Activated naive CD4-positive, alpha-beta T cell treated with anti-CD3 and anti-CD28 coated beads, Interleukin-2, amount 10 ng/mL, durations not matched to agents 7 days and 5 days (primary cell): ENCODE data around the gene TMEM69.
"Not testable (repeated sequence)": the region's sequence is repeated elsewhere in the genome, so short reads cannot be mapped to it uniquely, and the experiment has no call there.

Source experiments
- CTCF ChIA-PET: fragments of 350-600 bp; sonication (Branson Sonifier 250); formaldehyde crosslinking; loops from one replicate; lab custom pipeline; 2021; ENCODE audit warnings: antibody characterized with exemption; lab: Charles Lee
- DNase-seq: peaks from one replicate; pipeline ENCODE4 v3.0.0-alpha.2; 2020
- H3K27ac Mint-ChIP-seq: one replicate; pipeline ENCODE4 v1.8.0; 2021; ENCODE audit warnings: mild to moderate bottlenecking, moderate library complexity, mixed read lengths
- H3K27me3 Mint-ChIP-seq: one replicate; pipeline ENCODE4 v1.8.0; 2021; ENCODE audit warnings: mild to moderate bottlenecking, mixed read lengths
- H3K36me3 Mint-ChIP-seq: one replicate; pipeline ENCODE4 v1.8.0; 2021; ENCODE audit warnings: mixed read lengths
- H3K4me1 Mint-ChIP-seq: one replicate; pipeline ENCODE4 v1.8.0; 2021; ENCODE audit warnings: mixed read lengths
- H3K4me3 Mint-ChIP-seq: one replicate; pipeline ENCODE4 v1.8.0; 2021; ENCODE audit warnings: mild to moderate bottlenecking, moderate library complexity, mixed read lengths
- H3K9me3 Mint-ChIP-seq: one replicate; pipeline ENCODE4 v1.8.0; 2021; ENCODE audit warnings: mixed read lengths

The TMEM69 gene

DNA sequence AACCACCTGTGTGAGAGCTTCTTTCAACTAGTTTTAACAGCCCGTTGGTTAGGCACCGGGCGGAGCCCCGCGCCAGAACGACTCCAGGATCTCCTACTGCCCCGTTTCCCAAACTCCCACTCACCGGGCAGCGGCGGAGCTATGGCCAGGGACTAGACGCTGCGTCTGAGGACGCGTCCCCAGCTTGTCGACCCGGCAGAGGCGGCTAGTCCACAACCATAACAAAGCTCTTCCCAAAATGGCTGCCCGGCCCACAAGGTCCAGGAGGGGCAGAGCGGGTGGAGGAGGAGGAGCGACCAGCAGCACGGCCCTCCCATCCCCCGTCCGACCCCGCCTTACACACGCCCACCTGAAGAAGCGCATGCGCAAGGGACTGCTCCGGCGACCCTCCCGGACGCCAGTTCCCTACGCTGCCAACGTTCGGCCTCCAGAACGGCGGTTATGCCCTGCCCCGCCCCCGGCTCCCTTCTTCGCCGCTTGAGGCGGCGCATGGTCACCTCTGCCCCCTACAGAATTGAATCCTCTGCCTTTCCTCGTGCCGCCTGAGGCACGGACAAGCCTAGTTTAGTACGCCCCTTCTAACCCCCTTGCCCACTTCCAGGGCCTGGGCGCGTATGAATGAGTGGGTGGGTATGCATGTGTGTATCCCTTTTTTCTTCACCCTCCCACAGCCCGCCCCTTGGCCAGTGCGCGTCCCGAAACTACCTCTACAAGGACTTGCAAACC is 1.5 kb upstream of the TMEM69 start, which contains the start of gene GPBP1L1:
TSS of gene GPBP1L1 (minus strand) at position 246 of the 726 bp plus-strand sequence. CDS start 27,446 bp downstream, outside the sequence.
- Mint-ChIP-seq H3K27ac (peak within 1 kb of the TSS; percentile 100), H3K9me3 (no peaks in the 10 kb centered on the region), H3K27me3 (no peaks in the 10 kb centered on the region), H3K4me3 (peak within 1 kb of the TSS; percentile 98), H3K36me3 (peaks cover 29% of the 10 kb centered on the region), H3K4me1 (peaks cover 44% of the 10 kb centered on the region)
- DNase-seq: peak; percentile 98
- CTCF ChIA-PET: interaction anchor here (0.6 to 2.3 kb wide), 6 partner anchors 8 to 193 kb away, joined by 3 to 9 read pairs (median 3); partner anchors contain the start of gene NASP

DNA sequence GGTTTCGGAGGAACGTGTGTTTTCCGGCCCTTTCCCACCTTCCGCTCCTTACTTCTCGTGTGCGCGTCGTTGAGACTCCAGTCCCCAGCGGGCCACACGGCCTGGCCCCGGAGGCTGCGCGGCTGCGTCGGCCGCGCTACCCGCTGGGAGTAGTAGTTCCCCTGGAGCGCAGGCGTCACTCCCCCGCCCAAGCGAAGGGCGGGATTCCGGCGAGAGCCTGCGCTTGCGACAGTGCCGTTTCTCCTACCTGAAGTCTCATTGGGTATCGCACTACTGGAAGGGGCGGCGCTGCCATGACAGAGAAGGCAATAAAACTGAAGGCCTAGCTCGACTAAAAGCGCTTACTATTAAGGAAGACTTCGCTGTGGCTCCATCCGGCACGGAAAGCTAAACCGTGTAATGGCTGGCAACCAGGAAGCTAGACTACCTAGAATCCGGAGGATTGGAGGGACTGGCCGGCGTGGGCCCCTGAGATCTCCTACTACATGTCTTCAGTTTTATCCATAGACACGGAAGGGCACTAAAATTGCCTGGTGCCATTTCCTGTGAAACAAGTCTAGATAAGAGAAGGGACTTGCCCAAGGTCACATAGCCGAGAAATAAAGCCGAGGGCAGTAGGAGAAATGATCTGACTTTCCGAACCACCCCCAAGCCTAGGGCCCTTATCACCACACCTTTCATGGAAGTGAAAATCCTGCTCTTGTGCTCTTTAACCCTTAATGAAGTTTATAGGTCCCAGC is 797 bp upstream of the TMEM69 start:
- Mint-ChIP-seq H3K9me3 (no peaks in the 10 kb centered on the region), H3K27me3 (no peaks in the 10 kb centered on the region), H3K4me1 (peaks cover 42% of the 10 kb centered on the region), H3K27ac (peak overlapping the region; percentile 100), H3K4me3 (peak overlapping the region; percentile 98), H3K36me3 (peaks cover 31% of the 10 kb centered on the region)
- peak; percentile 98 for DNase-seq
- CTCF ChIA-PET: interaction anchor here (0.6 to 2.3 kb wide), 3 partner anchors 31 to 171 kb away, joined by 3 to 9 read pairs (median 3); no protein-coding TSS in a partner anchor

GRCh38 chr1:45693811-45694210 is 5.8 kb downstream of the TMEM69 start:
- H3K4me1 Mint-ChIP-seq: peaks cover 20% of the 10 kb centered on the region
- H3K27me3 Mint-ChIP-seq, CTCF ChIA-PET, H3K27ac Mint-ChIP-seq, DNase-seq, H3K4me3 Mint-ChIP-seq, H3K9me3 Mint-ChIP-seq: not testable (repeated sequence)
- H3K36me3 Mint-ChIP-seq: peaks cover 40% of the 10 kb centered on the region

- Mint-ChIP-seq H3K27ac (no peak overlapping the region), H3K4me1 (peaks cover 13% of the 10 kb centered on the region), H3K9me3 (no peaks in the 10 kb centered on the region), H3K27me3 (no peaks in the 10 kb centered on the region), H3K4me3 (no peak overlapping the region), H3K36me3 (peaks cover 38% of the 10 kb centered on the region)
- DNase-seq: no peak
- CTCF ChIA-PET: interaction anchor here (1.2 kb wide), 1 partner anchor 9 kb away, joined by 3 read pairs; no protein-coding TSS in a partner anchor
These were observed 6.8 kb downstream of the TMEM69 start for GRCh38 chr1:45694823-45695222.

GRCh38 chr1:45704637-45705036 is 16.7 kb downstream of the TMEM69 start:
- H3K27ac Mint-ChIP-seq: no peak overlapping the region
- no peaks in the 10 kb centered on the region for H3K27me3 Mint-ChIP-seq
- no peaks in the 10 kb centered on the region for H3K4me1 Mint-ChIP-seq
- H3K4me3 Mint-ChIP-seq: no peak overlapping the region
- H3K36me3 Mint-ChIP-seq: peaks cover 10% of the 10 kb centered on the region
- H3K9me3 Mint-ChIP-seq: peaks cover 5% of the 10 kb centered on the region
- CTCF ChIA-PET: interaction anchor here (0.8 kb wide), 1 partner anchor 25 kb away, joined by 3 read pairs; no protein-coding TSS in a partner anchor
- DNase-seq: no peak

DNA sequence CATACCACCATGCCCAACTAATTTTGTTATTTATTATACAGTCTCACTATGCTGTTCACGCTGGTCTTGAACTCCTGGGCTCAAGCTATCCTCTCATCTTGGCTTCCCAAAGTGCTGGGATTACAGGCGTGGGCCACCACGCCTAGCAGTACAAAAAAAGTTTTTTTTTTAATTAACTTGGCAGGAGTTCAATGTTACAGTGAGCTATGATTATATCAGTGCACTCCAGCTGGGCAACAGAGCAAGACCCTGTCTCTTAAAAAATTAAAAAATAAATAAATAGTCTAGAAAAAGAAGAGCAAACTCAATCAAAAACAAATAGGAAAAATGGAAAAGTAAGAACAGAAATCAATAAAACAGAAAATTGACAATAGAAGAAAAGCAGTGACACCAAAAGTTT is 25.7 kb downstream of the TMEM69 start:
- Mint-ChIP-seq H3K27ac (no peak overlapping the region), H3K9me3 (no peaks in the 10 kb centered on the region)

DNA sequence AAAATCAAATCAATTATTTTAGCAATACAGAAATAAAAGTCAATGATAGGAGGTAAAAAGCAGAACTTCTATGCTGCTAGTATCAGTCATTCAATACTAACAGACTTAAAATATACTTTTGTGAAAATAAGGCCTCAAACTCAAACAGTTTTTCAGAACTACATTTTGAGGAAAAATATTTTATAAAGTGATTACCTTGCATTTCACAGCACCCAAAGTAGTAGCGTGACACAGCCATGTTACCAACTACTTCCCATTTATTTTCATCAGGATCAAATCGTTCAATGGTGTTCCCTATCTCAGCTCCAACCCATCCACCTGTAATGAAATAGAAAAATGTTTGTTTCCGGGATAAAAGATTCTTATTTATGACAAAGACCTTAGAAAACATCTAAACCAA is 28.7 kb downstream of the TMEM69 start:
- Mint-ChIP-seq H3K36me3 (peaks cover 4% of the 10 kb centered on the region), H3K4me3 (no peak overlapping the region), H3K27me3 (no peaks in the 10 kb centered on the region), H3K27ac (no peak overlapping the region), H3K4me1 (no peaks in the 10 kb centered on the region), H3K9me3 (no peaks in the 10 kb centered on the region)
- CTCF ChIA-PET: no interaction called here
- DNase-seq: no peak

More for the DNA sequence above, 25.7 kb downstream of the TMEM69 start:
- no peak for DNase-seq
- Mint-ChIP-seq H3K27me3 (no peaks in the 10 kb centered on the region), H3K4me3 (no peak overlapping the region), H3K4me1 (no peaks in the 10 kb centered on the region), H3K36me3 (peaks cover 7% of the 10 kb centered on the region)
- CTCF ChIA-PET: interaction anchor here (0.6 kb wide), 1 partner anchor 114 kb away, joined by 3 read pairs; no protein-coding TSS in a partner anchor

DNA sequence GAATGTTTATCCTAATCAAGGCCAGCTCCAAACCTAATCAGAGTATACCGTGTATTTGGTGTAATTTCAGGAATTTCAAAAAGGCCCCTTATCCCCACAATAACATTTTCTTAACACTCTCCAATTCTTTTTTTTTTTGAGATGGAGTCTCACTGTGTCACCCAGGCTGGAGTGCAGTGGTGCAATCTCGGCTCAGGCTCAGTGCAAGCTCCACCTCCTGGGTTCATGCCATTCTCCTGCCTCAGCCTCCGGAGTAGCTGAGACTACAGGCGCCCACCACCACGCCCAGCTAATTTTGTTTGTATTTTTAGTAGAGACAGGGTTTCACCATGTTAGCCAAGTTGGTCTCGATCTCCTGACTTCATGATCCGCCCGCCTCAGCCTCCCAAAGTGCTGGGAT is 29.4 kb downstream of the TMEM69 start:
- H3K36me3 Mint-ChIP-seq, CTCF ChIA-PET, H3K27ac Mint-ChIP-seq, H3K4me3 Mint-ChIP-seq, H3K4me1 Mint-ChIP-seq, H3K9me3 Mint-ChIP-seq, H3K27me3 Mint-ChIP-seq, DNase-seq: not testable (repeated sequence)

GRCh38 chr1:45718289-45718688 is 30.3 kb downstream of the TMEM69 start:
- no peak for DNase-seq
- Mint-ChIP-seq H3K4me1 (no peaks in the 10 kb centered on the region), H3K36me3 (peaks cover 3% of the 10 kb centered on the region), H3K27me3 (no peaks in the 10 kb centered on the region), H3K4me3 (no peak overlapping the region), H3K27ac (no peak overlapping the region), H3K9me3 (no peaks in the 10 kb centered on the region)
- CTCF ChIA-PET: no interaction called here

GRCh38 chr1:45721207-45721606 is 33.2 kb downstream of the TMEM69 start:
- Mint-ChIP-seq H3K27me3 (no peaks in the 10 kb centered on the region), H3K9me3 (no peaks in the 10 kb centered on the region), H3K36me3 (no peaks in the 10 kb centered on the region), H3K27ac (no peak overlapping the region), H3K4me3 (no peak overlapping the region), H3K4me1 (no peaks in the 10 kb centered on the region)
- DNase-seq: no peak
- CTCF ChIA-PET: no interaction called here

DNA sequence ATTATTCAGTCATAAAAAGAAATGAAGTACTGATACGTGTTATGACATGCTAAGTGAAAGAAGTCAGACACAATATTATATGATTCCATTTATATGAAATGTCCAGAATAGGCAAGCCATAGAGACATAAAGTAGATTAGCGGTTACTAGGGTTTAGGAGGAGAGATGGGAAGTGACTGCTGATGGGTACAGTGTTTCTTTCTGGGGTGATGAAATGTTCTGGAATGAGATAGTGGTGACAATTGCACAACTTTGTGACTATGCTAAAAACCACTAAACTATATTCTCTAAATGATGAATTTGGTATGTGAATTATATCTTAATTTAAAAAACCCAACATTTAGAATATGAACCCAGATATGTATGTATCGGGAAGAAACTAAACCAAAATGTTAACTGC is 34.8 kb downstream of the TMEM69 start:
- Mint-ChIP-seq H3K36me3 (no peaks in the 10 kb centered on the region), H3K4me3 (no peak overlapping the region), H3K27ac (no peak overlapping the region)

GRCh38 chr1:45723248-45723930 is 35.4 kb downstream of the TMEM69 start:
- Mint-ChIP-seq H3K27me3 (no peaks in the 10 kb centered on the region), H3K4me1 (no peaks in the 10 kb centered on the region)

More for the DNA sequence above, 34.8 kb downstream of the TMEM69 start:
- DNase-seq: no peak
- H3K4me1 Mint-ChIP-seq: no peaks in the 10 kb centered on the region
- CTCF ChIA-PET: no interaction called here
- no peaks in the 10 kb centered on the region for H3K27me3 Mint-ChIP-seq
- H3K9me3 Mint-ChIP-seq: no peaks in the 10 kb centered on the region

GRCh38 chr1:45726007-45726406 is 38.0 kb downstream of the TMEM69 start:
- CTCF ChIA-PET, H3K9me3 Mint-ChIP-seq, H3K27me3 Mint-ChIP-seq: not testable (repeated sequence)

More at GRCh38 chr1:45723248-45723930, 35.4 kb downstream of the TMEM69 start:
- Mint-ChIP-seq H3K4me3 (no peak overlapping the region), H3K36me3 (no peaks in the 10 kb centered on the region), H3K27ac (no peak overlapping the region), H3K9me3 (no peaks in the 10 kb centered on the region)
- no peak for DNase-seq
- CTCF ChIA-PET: no interaction called here

More at GRCh38 chr1:45726007-45726406, 38.0 kb downstream of the TMEM69 start:
- not testable (repeated sequence) for H3K36me3 Mint-ChIP-seq, H3K4me3 Mint-ChIP-seq, H3K27ac Mint-ChIP-seq, DNase-seq, H3K4me1 Mint-ChIP-seq
